K562 (cell line): ENCODE results near the gene LPGAT1. TPM values are rescaled to one million over a fixed set of nuclear protein-coding genes. Genes with fewer than 3 reads are reported as not detected.

Experiments
- ATAC-seq: fragments of 200-7000 bp; cut with Tn5 transposase; 3 replicates; pipeline ENCODE4 v1.9.1; 2020; ENCODE audit warnings: moderate library complexity
- BruUV-seq: library from RNA; stranded (reverse); fragments of 400-500 nt; replicated peaks from 2 replicates; lab custom pipeline; 2021; lab: Mats Ljungman, UMichigan
- CTCF ChIA-PET: fragments of 300-600 bp; formaldehyde crosslinking; extraction: SDS; loops from one replicate; lab custom pipeline; 2021; ENCODE audit warnings: low intra/inter-chr PET ratio; lab: Yijun Ruan, JAX
- POLR2A ChIA-PET: fragments of 300-600, 350-650 bp; sonication (Branson Sonifier 250); formaldehyde crosslinking; extraction: SDS; loops from one replicate; lab custom pipeline; 2021; ENCODE audit warnings: antibody characterized with exemption, inconsistent platforms; lab: Yijun Ruan, JAX
- DNase-seq, 4 experiments: peaks; one replicate each; pipeline versions ENCODE4 v3.0.0 to v3.0.0-alpha.2; 2011 to 2018; ENCODE audit warnings: low spot score in 3 of 4, mixed read lengths in 3 of 4; ENCODE audit errors: extremely low read depth in 1 of 4
- FAIRE-seq: peaks from 2 replicates; lab custom pipeline; 2011; peaks lifted over from hg19 to GRCh38; lab: Jason Lieb, UNC
- H2AFZ ChIP-seq: 2 replicates; pipeline ENCODE4 v1.6.0; 2011; ENCODE audit warnings: low read depth, low read length, control low read depth, inconsistent platforms
- H3K27ac ChIP-seq: fragments of 200-600 bp; 3 replicates; pipeline ENCODE4 v1.8.0; 2011; ENCODE audit warnings: low read depth, mild to moderate bottlenecking, control low read depth, inconsistent platforms, low read length, moderate library complexity, mixed read lengths; ENCODE audit errors: extremely low read depth
- H3K27me3 ChIP-seq, 2 experiments: fragments of 300-600 bp in 1 of 2; 2 replicates in 1 of 2; 3 replicates in 1 of 2; pipeline versions ENCODE4 v1.6.0 to v1.8.0; 2011; ENCODE audit warnings: inconsistent platforms in 2 of 2, low read length in 2 of 2, mild to moderate bottlenecking in 1 of 2, mixed read lengths in 1 of 2, moderate library complexity in 1 of 2; ENCODE audit not compliant: control insufficient read depth in 2 of 2, insufficient read depth in 2 of 2
- H3K36me3 ChIP-seq: fragments of 300-600 bp; 3 replicates; pipeline ENCODE4 v1.8.0; 2011; ENCODE audit warnings: mild to moderate bottlenecking, low read length, inconsistent platforms; ENCODE audit not compliant: control insufficient read depth, insufficient read depth
- H3K4me1 ChIP-seq, 2 experiments: fragments of 200-600 bp in 1 of 2; replicated peaks in 1 of 2; 2 replicates in 1 of 2; 3 replicates in 1 of 2; pipeline versions ENCODE4 v1.5.1 to v1.8.0; 2011; ENCODE audit warnings: inconsistent platforms in 2 of 2, low read length in 2 of 2, mild to moderate bottlenecking in 1 of 2, mixed read lengths in 1 of 2, moderate library complexity in 1 of 2; ENCODE audit not compliant: control insufficient read depth in 2 of 2, insufficient read depth in 2 of 2
- H3K4me2 ChIP-seq: 2 replicates; pipeline ENCODE4 v1.6.1; 2011; ENCODE audit warnings: low read length, control low read depth, inconsistent platforms, mixed read lengths; ENCODE audit not compliant: insufficient read depth
- H3K4me3 ChIP-seq: fragments of 200-600 bp; sonication (generic), shearing (Covaris generic); 2 replicates; pipeline ENCODE4 v1.5.1; 2016; ENCODE audit warnings: control low read depth, inconsistent platforms
- H3K79me2 ChIP-seq: fragments of 200-600 bp; 3 replicates; pipeline ENCODE4 v1.8.0; 2011; ENCODE audit warnings: low read length, inconsistent platforms; ENCODE audit not compliant: control insufficient read depth, insufficient read depth
- H3K9ac ChIP-seq, 2 experiments: 2 replicates each; pipeline versions ENCODE4 v1.6.0 to v1.6.1; 2011; ENCODE audit warnings: low read depth in 2 of 2, low read length in 2 of 2, control low read depth in 1 of 2, inconsistent platforms in 1 of 2, mild to moderate bottlenecking in 1 of 2, mixed read lengths in 1 of 2; ENCODE audit not compliant: insufficient read depth in 1 of 2
- H3K9me1 ChIP-seq: one replicate; pipeline ENCODE4 v1.6.0; 2011; ENCODE audit warnings: inconsistent platforms, mild to moderate bottlenecking, low read length, moderate library complexity; ENCODE audit not compliant: control insufficient read depth, insufficient read depth
- H3K9me3 ChIP-seq: replicated peaks from 2 replicates; pipeline ENCODE4 v1.5.1; 2011; ENCODE audit warnings: low read depth, low read length, inconsistent platforms; ENCODE audit not compliant: control insufficient read depth, insufficient read depth
- H4K20me1 ChIP-seq: replicated peaks from 2 replicates; pipeline ENCODE4 v1.6.1; 2011; ENCODE audit warnings: low read length, inconsistent platforms, mixed read lengths; ENCODE audit not compliant: control insufficient read depth, insufficient read depth
- BCL6 ChIP-seq: fragments of 250-450 bp; sonication (Bioruptor Pico); IDR thresholded peaks from 2 replicates; pipeline ENCODE4 v1.4.0; 2020
- IFI16 ChIP-seq: fragments of 250-450 bp; sonication (Bioruptor Pico); IDR thresholded peaks from 2 replicates; pipeline ENCODE4 v2.1.2; 2022; ENCODE audit warnings: mild to moderate bottlenecking, inconsistent platforms
- KDM4B ChIP-seq, 2 experiments: fragments of 450-650 bp in 1 of 2; sonication (generic) in 1 of 2; IDR thresholded peaks; 2 replicates each; pipeline ENCODE4 v1.6.1; 2016 to 2017; ENCODE audit warnings: borderline replicate concordance in 2 of 2, antibody characterized with exemption in 1 of 2, low read depth in 1 of 2, mild to moderate bottlenecking in 1 of 2
- NCOA2 ChIP-seq, 2 experiments: fragments of 450-650 bp; IDR thresholded peaks; 2 replicates each; pipeline ENCODE4 v1.6.1; 2018; ENCODE audit warnings: mild to moderate bottlenecking in 2 of 2, moderate library complexity in 1 of 2; ENCODE audit not compliant: partially characterized antibody in 2 of 2
- SFPQ ChIP-seq: fragments of 200-400 bp; formaldehyde crosslinking; IDR thresholded peaks from 2 replicates; pipeline ENCODE4 v1.6.1; 2017; ENCODE audit warnings: mild to moderate bottlenecking, low read depth, low read length, moderate library complexity
- SRSF9 ChIP-seq: fragments of 200-400 bp; formaldehyde crosslinking; IDR thresholded peaks from 2 replicates; pipeline ENCODE4 v1.6.1; 2017; ENCODE audit warnings: low read depth, low read length, borderline replicate concordance
- USF1 ChIP-seq: sonication (generic); formaldehyde crosslinking; IDR thresholded peaks from 2 replicates; pipeline ENCODE4 v1.9.0; 2022; ENCODE audit warnings: mild to moderate bottlenecking, missing genetic modification reagents
- ZFX ChIP-seq: sonication (generic); formaldehyde crosslinking; IDR thresholded peaks from 2 replicates; pipeline ENCODE4 v1.8.0; 2022; ENCODE audit warnings: mild to moderate bottlenecking, missing genetic modification reagents, moderate library complexity
- ZNF274 ChIP-seq: IDR thresholded peaks from 2 replicates; pipeline ENCODE4 v1.6.1; 2011; ENCODE audit warnings: low read depth, mild to moderate bottlenecking, low read length, moderate library complexity, borderline replicate concordance
- ZNF398 ChIP-seq: fragments of 250-450 bp; sonication (Bioruptor Pico); IDR thresholded peaks from 2 replicates; pipeline ENCODE4 v1.8.0; 2021; ENCODE audit warnings: moderate library complexity, mild to moderate bottlenecking, inconsistent platforms
- ZNF431 ChIP-seq: sonication (generic); formaldehyde crosslinking; IDR thresholded peaks from 2 replicates; pipeline ENCODE4 v1.8.0; 2022; ENCODE audit warnings: mild to moderate bottlenecking, missing genetic modification reagents
- ZNF445 ChIP-seq: fragments of 250-450 bp; sonication (Bioruptor Pico); IDR thresholded peaks from 2 replicates; pipeline ENCODE4 v1.4.0; 2020; ENCODE audit warnings: low read depth, mild to moderate bottlenecking, moderate library complexity
- ZNF764 ChIP-seq: fragments of 250-450 bp; sonication (Bioruptor Pico); IDR thresholded peaks from 2 replicates; pipeline ENCODE4 v1.4.0; 2020; ENCODE audit warnings: low read depth, mild to moderate bottlenecking, moderate library complexity
- WGBS: fragments of 100-300 bp; shearing (Covaris generic); methylation state at CpG from one replicate; pipeline ENCODE4 v1.1.6; 2016; ENCODE audit warnings: low coverage, mixed read lengths; ENCODE audit not compliant: insufficient coverage; ENCODE audit errors: missing lambda C conversion rate; 5-methylcytosine and 5-hydroxymethylcytosine counted together
- in situ Hi-C: fragments of 300-500 bp; cut with MboI; formaldehyde crosslinking; loops from 4 replicates; pipeline ENCODE4 v1.15.0; 2018; ENCODE audit warnings: inconsistent platforms, mixed read lengths
- intact Hi-C: fragments of 100-400 bp; cut with micrococcal nuclease; formaldehyde crosslinking; loops from 2 replicates; pipeline ENCODE4 v1.14.2; 2022
- polyA plus RNA-seq, 8 experiments: library from polyadenylated mRNA; depleted of rRNA in 4 of 8; stranded (reverse) in 5 of 8; unstranded in 3 of 8; fragments of >200 nt; fragmentation: Nextera tagmentation in 2 of 8; fragmentation: Illumina TruSeq in 1 of 8; extraction: Ambion mirVana in 2 of 8; extraction: Trizol in 1 of 8; gene quantifications; 2 replicates each; pipeline versions ENCODE4 v1.2.1 to v1.2.3, GENCODE V29; 2011 to 2014; ENCODE audit warnings: inconsistent platforms in 1 of 8, missing spikeins in 1 of 8
- total RNA-seq, 7 experiments: library from RNA; depleted of rRNA in 6 of 7; stranded (reverse); fragments of >200 nt in 6 of 7; fragmentation: Illumina TruSeq in 2 of 7; extraction: Trizol in 2 of 7; gene quantifications; 2 replicates each; pipeline versions ENCODE4 v1.2.1 to v1.2.3, GENCODE V29; 2011 to 2021; ENCODE audit warnings: low replicate concordance in 1 of 7

LPGAT1 gene
- total and polyA plus RNA-seq, 9 of the 15 experiments (the other 6 are each of a cell fraction or from before 2014, with no cell fraction given): 5.7 to 31.4 (median 16.3) TPM

GRCh38 chr1:211865180-211865579 lies 34.6 kb upstream of the LPGAT1 start:
- Histone ChIP-seq H3K4me2 (no peak overlapping the region), H3K27ac (no peak overlapping the region)
- TF ChIP-seq SFPQ: no peak
- TF ChIP-seq ZNF764 (CRISPR knock-in tag): no peak
- TF ChIP-seq IFI16 (CRISPR knock-in tag): no peak
- TF ChIP-seq ZNF274: no peak
- TF ChIP-seq ZNF431 (CRISPR knock-in tag): no peak
- TF ChIP-seq BCL6: no peak
- TF ChIP-seq NCOA2 (IDR thresholded peaks at IDR 0.05; ENCODE audit: partially characterized antibody in 2 of 2): no peak
- no peak for TF ChIP-seq USF1 (CRISPR knock-in tag)
- TF ChIP-seq ZNF445 (CRISPR knock-in tag): no peak
- TF ChIP-seq ZFX (CRISPR knock-in tag): no peak
- no peak for TF ChIP-seq SRSF9
- TF ChIP-seq KDM4B (IDR thresholded peaks at IDR 0.05; ENCODE audit: borderline replicate concordance in 2 of 2, low read depth in 1 of 2): no peak
- no peak for TF ChIP-seq ZNF398 (CRISPR knock-in tag)
- TF ChIP-seq, all 486 proteins: peak for 0
- in situ Hi-C loops: no loop called here
- 11% methylated on average over 2 of the region's 2 CpGs for WGBS
- H3K9ac ChIP-seq: no peak overlapping the region
- H3K9me3 ChIP-seq: no peaks in the 10 kb centered on the region
- ATAC-seq (no peak), DNase-seq (no peak), FAIRE-seq (no peak)
- H3K4me1 ChIP-seq: no peaks in the 10 kb centered on the region
- ChIA-PET POLR2A (no interaction called here), CTCF (no interaction called here)
- H3K79me2 ChIP-seq: no peaks in the 10 kb centered on the region
- no TSS peak for BruUV-seq
- H3K9me1 ChIP-seq: no peaks in the 10 kb centered on the region
- peaks cover 0 to 3% of the 10 kb centered on the region in 2 experiments; a peak in 1 of 5 replicates for H3K27me3 ChIP-seq
- H3K4me3 ChIP-seq: no peak overlapping the region
- H2AFZ ChIP-seq: no peak overlapping the region
- H3K36me3 ChIP-seq: no peaks in the 10 kb centered on the region
- intact Hi-C loops: no loop called here
- H4K20me1 ChIP-seq: no peaks in the 10 kb centered on the region
